Naive B cell (primary cell): ENCODE data around the gene VAMP7. TPM values are rescaled to one million over a fixed set of nuclear protein-coding genes. Genes with fewer than 3 reads are reported as not detected.
A peak's percentile ranks its signal among the peaks of the same experiment; 100 is the strongest.
"Not testable (repeated sequence)": the region's sequence is repeated elsewhere in the genome, so short reads cannot be mapped to it uniquely, and the experiment has no call there.

Source experiments
- ATAC-seq, 2 donors: fragments of 150-1000 bp; cut with Tn5 transposase; 2 replicates each; pipeline ENCODE4 v1.10.0; 2021; ENCODE audit warnings: low read depth in 2 of 2, mild to moderate bottlenecking in 2 of 2, moderate library complexity in 2 of 2
- DNase-seq: peaks from one replicate; pipeline ENCODE4 v3.0.0; 2022
- H3K27ac Mint-ChIP-seq, 6 donors: one replicate each; pipeline ENCODE4 v1.8.0; 2020 to 2022; ENCODE audit warnings: mild to moderate bottlenecking in 6 of 6, mixed read lengths in 6 of 6, moderate library complexity in 5 of 6, inconsistent platforms in 2 of 6
- H3K27me3 Mint-ChIP-seq, 3 donors: one replicate each; pipeline ENCODE4 v1.8.0; 2021 to 2022; ENCODE audit warnings: mixed read lengths in 3 of 3, mild to moderate bottlenecking in 1 of 3
- H3K36me3 Mint-ChIP-seq, 2 donors: one replicate each; pipeline ENCODE4 v1.8.0; 2020 to 2022; ENCODE audit warnings: mixed read lengths in 2 of 2, inconsistent platforms in 1 of 2, mild to moderate bottlenecking in 1 of 2
- H3K4me1 Mint-ChIP-seq, 3 donors: one replicate each; pipeline ENCODE4 v1.8.0; 2020 to 2022; ENCODE audit warnings: mixed read lengths in 3 of 3, inconsistent platforms in 1 of 3, mild to moderate bottlenecking in 1 of 3, moderate library complexity in 1 of 3
- H3K4me3 Mint-ChIP-seq, 8 donors: one replicate each; pipeline ENCODE4 v1.8.0; 2020 to 2022; ENCODE audit warnings: mild to moderate bottlenecking in 8 of 8, mixed read lengths in 8 of 8, moderate library complexity in 8 of 8, inconsistent platforms in 2 of 8
- H3K9me3 Mint-ChIP-seq, 7 donors: one replicate each; pipeline ENCODE4 v1.8.0; 2020 to 2022; ENCODE audit warnings: mixed read lengths in 7 of 7, mild to moderate bottlenecking in 5 of 7, inconsistent platforms in 2 of 7, moderate library complexity in 1 of 7
- polyA plus RNA-seq, 6 donors: library from polyadenylated mRNA; unstranded; fragments of 300-500 nt; fragmentation: Illumina TruSeq; gene quantifications; one replicate each; pipeline ENCODE4 v1.2.3, GENCODE V29; 2021; ENCODE audit warnings: low read depth in 6 of 6

Gene VAMP7, protein sequence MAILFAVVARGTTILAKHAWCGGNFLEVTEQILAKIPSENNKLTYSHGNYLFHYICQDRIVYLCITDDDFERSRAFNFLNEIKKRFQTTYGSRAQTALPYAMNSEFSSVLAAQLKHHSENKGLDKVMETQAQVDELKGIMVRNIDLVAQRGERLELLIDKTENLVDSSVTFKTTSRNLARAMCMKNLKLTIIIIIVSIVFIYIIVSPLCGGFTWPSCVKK
- 10 to 100 TPM; 54.8 to 76.0 (median 64.7) TPM for polyA plus RNA-seq

- peak within 1 kb of the TSS; percentile 93 to 98 (median 96) for H3K4me3 Mint-ChIP-seq
- peaks cover 0 to 3% (median 0%) of the 10 kb centered on the region in 7 donors for H3K9me3 Mint-ChIP-seq
- H3K27ac Mint-ChIP-seq = peak within 1 kb of the TSS; percentile 77 to 98 (median 96)
- peak; percentile 70 for DNase-seq
- peak; percentile 93 to 94 for ATAC-seq
- peaks cover 14 to 34% (median 28%) of the 10 kb centered on the region in 3 donors for H3K4me1 Mint-ChIP-seq
- H3K36me3 Mint-ChIP-seq = no peaks in the 10 kb centered on the region
- H3K27me3 Mint-ChIP-seq = no peaks in the 10 kb centered on the region
These were observed at the start of gene VAMP7 for GRCh38 chrX:155881158-155881993. Gene VAMP7 (plus strand): TSS chrX:155881345. CDS start chrX:155889467, 8,122 bp downstream.

DNA sequence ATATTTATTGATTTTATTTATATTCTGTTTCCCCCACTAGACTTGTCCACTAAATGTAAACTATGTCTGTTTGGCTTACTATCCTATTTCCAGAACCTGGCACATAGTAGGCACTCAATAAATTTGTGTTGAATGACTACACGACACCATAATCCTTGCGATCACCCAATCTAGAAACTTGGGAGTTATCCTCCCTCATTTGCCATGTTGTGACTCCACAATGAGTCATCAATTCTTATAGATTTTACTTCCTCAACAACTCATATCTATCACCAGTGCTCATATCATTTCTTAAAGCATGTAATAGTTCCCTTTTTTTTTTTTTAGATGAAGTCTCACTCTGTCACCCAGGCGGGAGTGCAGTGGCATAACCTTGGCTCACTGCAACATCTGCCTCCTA lies 39.9 kb upstream of the VAMP7 start:
- peaks cover 0 to 2% (median 0%) of the 10 kb centered on the region in 3 donors for H3K4me1 Mint-ChIP-seq
- no peak overlapping the region for H3K4me3 Mint-ChIP-seq
- H3K27me3 Mint-ChIP-seq = peaks cover 0 to 10% (median 6%) of the 10 kb centered on the region in 3 donors
- no peak for DNase-seq
- H3K9me3 Mint-ChIP-seq = peaks cover 0 to 16% (median 7%) of the 10 kb centered on the region in 7 donors
- no peaks in the 10 kb centered on the region for H3K36me3 Mint-ChIP-seq
- ATAC-seq = peak in 1 of 2 donors; percentile 39
- H3K27ac Mint-ChIP-seq = no peak overlapping the region

GRCh38 chrX:155851786-155852185 lies 29.4 kb upstream of the VAMP7 start:
- H3K27ac Mint-ChIP-seq = not testable (repeated sequence)

DNA sequence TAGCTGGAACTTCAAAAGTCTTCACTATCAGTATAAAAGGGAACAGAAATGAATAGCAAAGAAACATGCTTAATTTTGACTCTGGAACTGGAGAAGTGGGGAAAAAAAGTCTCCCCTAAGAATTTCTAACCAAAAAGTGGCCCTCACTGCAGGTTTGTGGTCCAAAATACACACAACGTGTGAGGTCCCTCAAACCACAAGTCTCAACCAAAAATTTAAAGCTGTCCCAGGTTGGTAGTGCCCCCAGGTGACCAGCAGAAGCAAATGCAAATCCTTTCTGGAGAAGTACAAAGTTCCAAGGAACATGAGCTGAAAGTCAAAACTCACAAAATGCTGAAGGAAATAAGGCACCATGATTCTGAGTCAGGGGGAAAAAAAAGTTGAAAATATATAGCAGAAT lies 23.6 kb upstream of the VAMP7 start:
- no peaks in the 10 kb centered on the region for H3K4me1 Mint-ChIP-seq
- ATAC-seq = no peak
- H3K36me3 Mint-ChIP-seq = no peaks in the 10 kb centered on the region

More at GRCh38 chrX:155851786-155852185, 29.4 kb upstream of the VAMP7 start:
- DNase-seq, H3K9me3 Mint-ChIP-seq, H3K27me3 Mint-ChIP-seq, H3K4me3 Mint-ChIP-seq, ATAC-seq, H3K36me3 Mint-ChIP-seq, H3K4me1 Mint-ChIP-seq: not testable (repeated sequence)

DNA sequence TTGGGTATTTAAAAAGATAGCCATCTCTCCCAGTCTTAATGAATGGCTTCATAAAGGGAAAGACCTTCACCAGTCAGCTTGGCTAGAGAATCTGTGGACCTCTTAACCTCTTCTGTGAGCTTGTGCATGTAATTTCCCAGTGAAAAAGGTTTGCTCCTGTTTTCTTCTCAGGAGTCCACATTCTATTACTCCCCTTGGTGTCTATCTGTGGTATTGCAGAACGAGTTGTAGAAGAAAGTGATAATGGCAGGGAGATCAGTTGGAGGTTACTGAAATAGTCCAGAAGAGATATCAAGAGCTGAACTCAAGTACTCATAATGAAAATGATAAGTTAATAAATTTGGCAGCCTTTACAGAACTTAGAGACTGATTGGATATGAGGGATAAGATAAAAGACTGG lies 16.5 kb upstream of the VAMP7 start:
- DNase-seq (no peak), ATAC-seq (no peak)
- H3K27ac Mint-ChIP-seq = no peak overlapping the region
- H3K9me3 Mint-ChIP-seq = peaks cover 0 to 14% (median 9%) of the 10 kb centered on the region in 7 donors
- peaks cover 0 to 7% of the 10 kb centered on the region in 2 donors for H3K36me3 Mint-ChIP-seq
- no peaks in the 10 kb centered on the region for H3K4me1 Mint-ChIP-seq
- H3K27me3 Mint-ChIP-seq = peaks cover 0 to 4% (median 0%) of the 10 kb centered on the region in 3 donors
- H3K4me3 Mint-ChIP-seq = no peak overlapping the region

More for the DNA sequence above, 23.6 kb upstream of the VAMP7 start:
- Mint-ChIP-seq H3K4me3 (no peak overlapping the region), H3K9me3 (peaks cover 0 to 4% (median 1%) of the 10 kb centered on the region in 7 donors), H3K27ac (no peak overlapping the region), H3K27me3 (no peaks in the 10 kb centered on the region)
- DNase-seq = no peak

- DNase-seq = no peak
- ATAC-seq = no peak
- H3K4me1 Mint-ChIP-seq = no peaks in the 10 kb centered on the region
- no peak overlapping the region for H3K27ac Mint-ChIP-seq
- H3K36me3 Mint-ChIP-seq = peaks cover 0 to 7% of the 10 kb centered on the region in 2 donors
- peaks cover 0 to 4% (median 0%) of the 10 kb centered on the region in 3 donors for H3K27me3 Mint-ChIP-seq
- H3K4me3 Mint-ChIP-seq = no peak overlapping the region
- peaks cover 0 to 14% (median 9%) of the 10 kb centered on the region in 7 donors for H3K9me3 Mint-ChIP-seq
These were observed 16.0 kb upstream of the VAMP7 start for GRCh38 chrX:155865193-155865592.

- DNase-seq (no peak), ATAC-seq (no peak)
- H3K36me3 Mint-ChIP-seq = peaks cover 0 to 7% of the 10 kb centered on the region in 2 donors
- peaks cover 0 to 14% (median 9%) of the 10 kb centered on the region in 7 donors for H3K9me3 Mint-ChIP-seq
- no peak overlapping the region for H3K27ac Mint-ChIP-seq
- H3K4me1 Mint-ChIP-seq = no peaks in the 10 kb centered on the region
- no peak overlapping the region for H3K4me3 Mint-ChIP-seq
- peaks cover 0 to 4% (median 0%) of the 10 kb centered on the region in 3 donors for H3K27me3 Mint-ChIP-seq
These were observed 13.3 kb upstream of the VAMP7 start for GRCh38 chrX:155867821-155868220.

DNA sequence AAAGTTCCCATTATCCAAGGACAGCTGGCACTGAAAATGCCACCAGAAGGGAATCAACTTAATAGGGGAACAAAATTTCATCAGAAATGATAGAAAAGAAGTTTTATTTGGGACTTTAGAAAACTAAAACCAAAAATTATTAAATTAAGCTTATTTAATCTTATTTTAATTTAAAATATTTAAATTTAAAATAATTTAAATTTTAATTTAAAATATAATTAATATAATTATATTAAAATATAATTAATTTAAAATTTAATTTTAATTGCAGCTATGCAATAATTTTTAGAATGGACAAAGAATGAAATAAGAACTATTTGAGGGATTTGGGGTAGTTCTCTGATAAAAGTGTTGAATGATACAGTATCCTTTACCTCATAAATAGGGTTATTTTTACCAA lies 10.2 kb upstream of the VAMP7 start:
- ATAC-seq = no peak
- Mint-ChIP-seq H3K27me3 (peaks cover 0 to 8% (median 4%) of the 10 kb centered on the region in 3 donors), H3K4me1 (peaks cover 0 to 6% (median 5%) of the 10 kb centered on the region in 3 donors), H3K9me3 (peaks cover 0 to 14% (median 10%) of the 10 kb centered on the region in 7 donors), H3K4me3 (no peak overlapping the region), H3K36me3 (peaks cover 0 to 7% of the 10 kb centered on the region in 2 donors), H3K27ac (no peak overlapping the region)
- DNase-seq = no peak

GRCh38 chrX:155871934-155872333 lies 9.2 kb upstream of the VAMP7 start:
- no peak overlapping the region for H3K4me3 Mint-ChIP-seq
- no peak overlapping the region for H3K27ac Mint-ChIP-seq
- peaks cover 0 to 14% (median 9%) of the 10 kb centered on the region in 7 donors for H3K9me3 Mint-ChIP-seq
- peaks cover 4 to 9% (median 8%) of the 10 kb centered on the region in 3 donors for H3K4me1 Mint-ChIP-seq
- H3K36me3 Mint-ChIP-seq = peaks cover 0 to 7% of the 10 kb centered on the region in 2 donors
- peaks cover 0 to 8% (median 4%) of the 10 kb centered on the region in 3 donors for H3K27me3 Mint-ChIP-seq
- DNase-seq (no peak), ATAC-seq (no peak)

- Mint-ChIP-seq H3K36me3 (peaks cover 0 to 1% of the 10 kb centered on the region in 2 donors), H3K27me3 (peaks cover 0 to 8% (median 4%) of the 10 kb centered on the region in 3 donors), H3K4me3 (no peak overlapping the region), H3K4me1 (peaks cover 8 to 13% (median 12%) of the 10 kb centered on the region in 3 donors), H3K27ac (no peak overlapping the region), H3K9me3 (peaks cover 0 to 9% (median 2%) of the 10 kb centered on the region in 7 donors)
- DNase-seq = no peak
- ATAC-seq = no peak
These were observed 8.0 kb upstream of the VAMP7 start for GRCh38 chrX:155873188-155873587.

DNA sequence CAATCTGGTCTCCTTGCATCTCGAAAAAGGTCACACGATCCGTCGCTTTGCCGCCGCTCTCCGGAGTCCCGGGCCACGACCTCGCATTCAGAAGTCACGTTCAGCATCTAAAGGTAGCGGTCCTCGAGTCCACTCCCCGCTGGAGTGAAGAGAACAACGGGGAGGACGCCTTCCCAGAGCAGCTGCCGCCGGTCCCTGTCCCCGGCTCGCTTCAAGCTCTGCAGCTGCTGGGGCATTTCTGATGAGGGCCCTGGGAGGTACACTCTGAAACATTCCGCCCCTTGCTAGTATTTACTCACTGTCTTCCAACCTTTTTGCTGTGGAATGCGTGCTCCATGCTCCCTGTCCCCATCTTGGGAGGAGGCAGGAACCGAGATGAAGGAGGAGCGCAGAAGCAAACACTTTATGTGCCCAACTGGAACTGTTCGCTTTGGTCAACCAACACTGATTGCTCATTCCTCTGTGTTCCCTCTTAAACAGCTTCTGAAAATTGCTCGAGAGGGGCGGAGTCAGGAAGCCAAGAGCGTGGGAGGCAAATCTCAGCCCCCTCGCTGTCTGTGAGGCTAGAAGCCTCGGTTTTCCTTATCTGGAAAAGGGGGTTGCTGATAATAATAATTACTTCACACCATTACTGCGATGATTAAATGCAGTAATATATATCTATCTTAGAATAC lies 6.4 kb upstream of the VAMP7 start:
- Mint-ChIP-seq H3K9me3 (peaks cover 0 to 2% (median 0%) of the 10 kb centered on the region in 7 donors), H3K4me1 (peaks cover 8 to 13% (median 12%) of the 10 kb centered on the region in 3 donors), H3K27ac (no peak overlapping the region), H3K27me3 (peaks cover 0 to 8% (median 4%) of the 10 kb centered on the region in 3 donors), H3K36me3 (no peaks in the 10 kb centered on the region), H3K4me3 (peak overlapping the region in 7 of 8 donors; percentile 42 to 84 (median 73))
- DNase-seq = no peak
- ATAC-seq = no peak

GRCh38 chrX:155876704-155877103 lies 4.4 kb upstream of the VAMP7 start:
- H3K4me3 Mint-ChIP-seq = peak overlapping the region in 4 of 8 donors; percentile 9 to 42 (median 25)
- no peak for ATAC-seq
- peaks cover 0 to 3% (median 2%) of the 10 kb centered on the region in 7 donors for H3K9me3 Mint-ChIP-seq
- DNase-seq = no peak
- peak overlapping the region in 3 of 6 donors; percentile 16 to 51 (median 36) for H3K27ac Mint-ChIP-seq
- peaks cover 14 to 20% (median 17%) of the 10 kb centered on the region in 3 donors for H3K4me1 Mint-ChIP-seq
- H3K27me3 Mint-ChIP-seq = peaks cover 0 to 8% (median 4%) of the 10 kb centered on the region in 3 donors
- no peaks in the 10 kb centered on the region for H3K36me3 Mint-ChIP-seq

DNA sequence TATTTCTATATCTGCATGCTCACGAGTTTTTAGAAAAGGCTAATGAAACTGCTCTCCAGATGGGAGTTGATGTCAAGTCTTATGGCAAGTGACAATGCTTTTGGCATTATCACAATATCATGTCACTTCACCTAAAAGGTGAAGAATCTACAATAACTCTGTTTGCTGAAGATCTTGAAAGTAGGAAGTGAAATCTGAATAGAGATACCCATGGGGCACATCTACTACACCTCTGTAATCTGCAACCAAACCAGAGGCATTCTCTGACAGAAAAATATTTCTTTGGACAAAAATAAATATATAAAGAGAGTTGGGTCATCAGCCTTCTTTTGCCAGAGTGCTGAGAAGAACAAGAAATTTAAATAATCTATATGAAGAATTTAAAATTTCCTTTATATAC lies 3.9 kb upstream of the VAMP7 start:
- H3K9me3 Mint-ChIP-seq = peaks cover 0 to 3% (median 2%) of the 10 kb centered on the region in 7 donors
- no peaks in the 10 kb centered on the region for H3K36me3 Mint-ChIP-seq
- H3K27ac Mint-ChIP-seq = peak overlapping the region in 1 of 6 donors; percentile 43
- no peak for DNase-seq
- H3K4me3 Mint-ChIP-seq = peak overlapping the region in 4 of 8 donors; percentile 9 to 42 (median 36)
- ATAC-seq = peak in 1 of 2 donors; percentile 19
- peaks cover 0 to 8% (median 4%) of the 10 kb centered on the region in 3 donors for H3K27me3 Mint-ChIP-seq
- H3K4me1 Mint-ChIP-seq = peaks cover 14 to 22% (median 21%) of the 10 kb centered on the region in 3 donors
